Gastroesophageal sphincter (tissue), 3 donors: ENCODE measurements around the gene USP6NL.

Source experiments
- POLR2A ChIP-seq, 2 donors: fragments of 450-650 bp; IDR thresholded peaks; one replicate each; pipeline ENCODE4 v1.6.1; 2017; ENCODE audit warnings: antibody characterized with exemption in 2 of 2, mild to moderate bottlenecking in 2 of 2, moderate library complexity in 1 of 2
- TF ChIP-seq, protein P1 (sequence below), 4 experiments: fragments of 200-600 bp in 2 of 4; fragments of 450-650 bp in 2 of 4; sonication (generic) in 1 of 4; IDR thresholded peaks; one replicate each; pipeline ENCODE4 v1.5.1; 2017 to 2019; ENCODE audit warnings: antibody characterized with exemption in 4 of 4, mild to moderate bottlenecking in 2 of 4, moderate library complexity in 2 of 4

DNA sequence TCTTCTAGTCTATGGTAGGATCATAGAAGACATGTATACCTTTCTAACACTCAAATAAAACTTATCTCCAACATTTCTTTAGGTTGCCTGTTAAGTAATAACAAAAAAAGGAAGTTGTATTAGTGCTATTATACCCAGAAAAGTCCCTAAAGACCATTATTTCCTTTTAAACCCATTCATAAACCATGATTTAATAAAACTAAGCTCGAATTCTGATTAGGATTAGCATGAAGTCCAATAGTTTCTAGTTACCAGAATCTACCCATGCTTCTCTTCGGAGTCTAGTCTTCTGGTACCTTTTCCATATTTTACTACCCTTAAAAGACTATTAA lies 62.7 kb downstream of the USP6NL start:
- TF ChIP-seq POLR2A (IDR thresholded peaks at IDR 0.05): no peak
- TF ChIP-seq, protein P1, sequence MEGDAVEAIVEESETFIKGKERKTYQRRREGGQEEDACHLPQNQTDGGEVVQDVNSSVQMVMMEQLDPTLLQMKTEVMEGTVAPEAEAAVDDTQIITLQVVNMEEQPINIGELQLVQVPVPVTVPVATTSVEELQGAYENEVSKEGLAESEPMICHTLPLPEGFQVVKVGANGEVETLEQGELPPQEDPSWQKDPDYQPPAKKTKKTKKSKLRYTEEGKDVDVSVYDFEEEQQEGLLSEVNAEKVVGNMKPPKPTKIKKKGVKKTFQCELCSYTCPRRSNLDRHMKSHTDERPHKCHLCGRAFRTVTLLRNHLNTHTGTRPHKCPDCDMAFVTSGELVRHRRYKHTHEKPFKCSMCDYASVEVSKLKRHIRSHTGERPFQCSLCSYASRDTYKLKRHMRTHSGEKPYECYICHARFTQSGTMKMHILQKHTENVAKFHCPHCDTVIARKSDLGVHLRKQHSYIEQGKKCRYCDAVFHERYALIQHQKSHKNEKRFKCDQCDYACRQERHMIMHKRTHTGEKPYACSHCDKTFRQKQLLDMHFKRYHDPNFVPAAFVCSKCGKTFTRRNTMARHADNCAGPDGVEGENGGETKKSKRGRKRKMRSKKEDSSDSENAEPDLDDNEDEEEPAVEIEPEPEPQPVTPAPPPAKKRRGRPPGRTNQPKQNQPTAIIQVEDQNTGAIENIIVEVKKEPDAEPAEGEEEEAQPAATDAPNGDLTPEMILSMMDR (IDR thresholded peaks at IDR 0.05): no peak
